ENCODE measurements around the gene BIRC2.

Gene BIRC2

DNA sequence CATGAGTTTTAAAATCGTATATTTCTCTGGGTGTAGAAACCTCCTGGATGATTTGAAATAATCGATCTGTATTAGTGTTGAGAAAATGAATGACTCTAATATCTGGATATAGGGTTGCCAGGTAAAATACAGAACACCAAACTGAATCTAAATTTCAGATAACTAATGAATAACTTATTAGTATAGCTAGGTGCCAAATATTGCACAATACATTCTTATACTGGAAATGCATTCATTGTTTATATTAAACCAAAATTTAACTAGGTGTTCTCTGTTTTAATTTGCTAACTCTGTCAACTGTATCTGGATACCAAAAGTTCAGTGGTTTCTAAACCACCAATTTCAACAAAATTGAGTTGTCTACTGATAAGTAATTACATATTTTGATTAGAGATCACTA is 32.2 kb upstream of the BIRC2 start (continued):
- no peak for TF ChIP-seq TRIM28 (IDR thresholded peaks at IDR 0.05; ENCODE audit: borderline replicate concordance, low read length)
- TF ChIP-seq ZNF423 (tag by site-specific recombination; IDR thresholded peaks at IDR 0.05) = no peak
- TF ChIP-seq ZSCAN16 (tag by site-specific recombination; IDR thresholded peaks at IDR 0.05) = no peak

DNA sequence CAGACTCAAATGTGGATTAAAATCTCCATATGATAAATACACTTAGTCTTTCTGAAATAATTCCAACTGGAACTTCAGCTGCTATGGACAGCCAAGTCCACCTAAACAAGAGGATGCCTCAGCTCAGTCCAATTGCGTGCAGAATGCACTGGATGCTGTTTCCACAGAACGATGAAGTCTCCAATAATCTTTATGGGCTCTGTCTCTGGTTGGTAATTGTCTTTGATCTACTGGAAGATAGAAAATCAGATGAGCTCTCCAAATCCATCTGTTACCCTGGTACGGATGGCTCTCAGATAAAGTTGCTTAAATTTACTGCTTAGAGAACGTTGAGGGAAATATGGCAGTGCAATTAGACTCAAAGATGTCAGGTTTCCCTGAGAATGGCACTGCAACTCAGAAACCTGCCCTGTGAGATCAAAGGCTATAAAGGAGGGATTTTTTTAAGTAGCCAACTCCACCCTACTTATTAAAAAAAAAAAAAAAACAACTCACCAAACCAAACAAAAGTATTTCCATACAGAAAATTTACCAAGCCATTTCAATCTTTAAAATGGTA is 30.6 kb upstream of the BIRC2 start:
- no peak overlapping the region for H3K27ac ChIP-seq (ENCODE audit: extremely low read depth, low read depth, low read length)
- POLR2A ChIA-PET = no interaction called here
- H3K4me3 ChIP-seq (ENCODE audit: low read depth, low read length) = no peak overlapping the region
- H3K4me1 ChIP-seq (ENCODE audit: control insufficient read depth, insufficient read depth, low read length) = no peaks in the 10 kb centered on the region
- no peaks in the 10 kb centered on the region for H3K36me3 ChIP-seq (ENCODE audit: control insufficient read depth in 2 of 2, insufficient read depth in 1 of 2, low read length in 2 of 2)
- TF ChIP-seq ZNF433 (tag by site-specific recombination; IDR thresholded peaks at IDR 0.05; ENCODE audit: low read depth) (no peak), ZNF600 (tag by site-specific recombination; IDR thresholded peaks at IDR 0.05) (no peak), ZNF214 (tag by site-specific recombination; IDR thresholded peaks at IDR 0.05; ENCODE audit: borderline replicate concordance) (no peak), ZNF416 (tag by site-specific recombination; IDR thresholded peaks at IDR 0.05) (no peak), ZNF48 (tag by site-specific recombination; IDR thresholded peaks at IDR 0.05) (no peak), ZFP3 (tag by site-specific recombination; IDR thresholded peaks at IDR 0.05; ENCODE audit: low read depth) (no peak), GFI1B (tag by site-specific recombination; IDR thresholded peaks at IDR 0.05) (no peak), ZNF621 (tag by site-specific recombination; IDR thresholded peaks at IDR 0.05) (no peak), ZNF768 (tag by site-specific recombination; IDR thresholded peaks at IDR 0.05) (no peak), ZFP37 (tag by site-specific recombination; IDR thresholded peaks at IDR 0.05) (no peak), KLF16 (tag by site-specific recombination; IDR thresholded peaks at IDR 0.05) (no peak)
- TF ChIP-seq, protein P1, sequence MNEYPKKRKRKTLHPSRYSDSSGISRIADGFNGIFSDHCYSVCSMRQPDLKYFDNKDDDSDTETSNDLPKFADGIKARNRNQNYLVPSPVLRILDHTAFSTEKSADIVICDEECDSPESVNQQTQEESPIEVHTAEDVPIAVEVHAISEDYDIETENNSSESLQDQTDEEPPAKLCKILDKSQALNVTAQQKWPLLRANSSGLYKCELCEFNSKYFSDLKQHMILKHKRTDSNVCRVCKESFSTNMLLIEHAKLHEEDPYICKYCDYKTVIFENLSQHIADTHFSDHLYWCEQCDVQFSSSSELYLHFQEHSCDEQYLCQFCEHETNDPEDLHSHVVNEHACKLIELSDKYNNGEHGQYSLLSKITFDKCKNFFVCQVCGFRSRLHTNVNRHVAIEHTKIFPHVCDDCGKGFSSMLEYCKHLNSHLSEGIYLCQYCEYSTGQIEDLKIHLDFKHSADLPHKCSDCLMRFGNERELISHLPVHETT (tag by site-specific recombination; IDR thresholded peaks at IDR 0.05) = no peak
- TF ChIP-seq, protein P2, sequence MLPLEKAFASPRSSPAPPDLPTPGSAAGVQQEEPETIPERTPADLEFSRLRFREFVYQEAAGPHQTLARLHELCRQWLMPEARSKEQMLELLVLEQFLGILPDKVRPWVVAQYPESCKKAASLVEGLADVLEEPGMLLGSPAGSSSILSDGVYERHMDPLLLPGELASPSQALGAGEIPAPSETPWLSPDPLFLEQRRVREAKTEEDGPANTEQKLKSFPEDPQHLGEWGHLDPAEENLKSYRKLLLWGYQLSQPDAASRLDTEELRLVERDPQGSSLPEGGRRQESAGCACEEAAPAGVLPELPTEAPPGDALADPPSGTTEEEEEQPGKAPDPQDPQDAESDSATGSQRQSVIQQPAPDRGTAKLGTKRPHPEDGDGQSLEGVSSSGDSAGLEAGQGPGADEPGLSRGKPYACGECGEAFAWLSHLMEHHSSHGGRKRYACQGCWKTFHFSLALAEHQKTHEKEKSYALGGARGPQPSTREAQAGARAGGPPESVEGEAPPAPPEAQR (tag by site-specific recombination; IDR thresholded peaks at IDR 0.05) = no peak
- H3K9me3 ChIP-seq (ENCODE audit: control insufficient read depth, insufficient read depth, low read depth, low read length) = no peaks in the 10 kb centered on the region
- CTCF ChIA-PET = interaction anchor here (1.1 to 1.5 kb wide), 4 partner anchors 10 to 29 kb away, joined by 3 to 6 read pairs (median 3); no protein-coding TSS in a partner anchor

DNA sequence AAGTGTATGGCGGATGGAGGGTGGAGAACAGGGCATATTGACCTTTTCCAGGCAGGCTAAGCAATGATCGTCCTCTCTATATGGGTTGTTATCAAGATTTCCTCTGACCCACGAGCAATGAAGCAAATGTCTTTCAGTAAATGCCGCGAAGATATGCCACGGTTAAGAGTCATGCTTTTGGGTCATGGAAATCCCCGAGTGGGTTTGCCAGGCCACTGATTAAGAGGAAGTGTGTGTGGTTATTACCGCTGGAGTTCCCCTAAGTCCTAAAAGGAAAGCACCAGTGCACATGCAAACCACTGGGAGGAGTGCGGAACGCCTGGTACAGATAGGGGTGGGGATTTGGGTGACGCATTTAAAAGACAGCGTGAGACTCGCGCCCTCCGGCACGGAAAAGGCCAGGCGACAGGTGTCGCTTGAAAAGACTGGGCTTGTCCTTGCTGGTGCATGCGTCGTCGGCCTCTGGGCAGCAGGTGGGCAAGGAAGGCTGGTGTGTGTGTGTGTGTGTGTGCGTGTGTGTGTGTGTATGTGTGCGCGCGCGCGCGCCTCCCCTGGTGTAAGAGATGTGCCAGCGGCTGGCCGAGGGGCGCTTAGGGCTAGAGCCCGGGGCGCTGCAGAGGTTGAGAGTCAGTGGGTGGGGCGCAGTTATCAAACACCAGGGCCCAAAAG is 29.8 kb upstream of the BIRC2 start, which contains the start of gene BIRC3:
Gene BIRC3, plus strand, starts transcription at position 386 of the 669 bp plus-strand sequence. CDS start 7,026 bp downstream, outside the sequence.
- CTCF ChIA-PET = interaction anchor here (1.1 to 1.6 kb wide), 3 partner anchors 11 to 30 kb away, joined by 3 to 11 read pairs (median 6); no protein-coding TSS in a partner anchor
- H3K36me3 ChIP-seq (ENCODE audit: control insufficient read depth in 2 of 2, insufficient read depth in 1 of 2, low read length in 2 of 2) = no peaks in the 10 kb centered on the region
- no peaks in the 10 kb centered on the region for H3K9me3 ChIP-seq (ENCODE audit: control insufficient read depth, insufficient read depth, low read depth, low read length)
- no peaks in the 10 kb centered on the region for H3K4me1 ChIP-seq (ENCODE audit: control insufficient read depth, insufficient read depth, low read length)
- H3K27ac ChIP-seq (ENCODE audit: extremely low read depth, low read depth, low read length) = no peak within 1 kb of the TSS
- POLR2A ChIA-PET = no interaction called here
- peak within 1 kb of the TSS; percentile 48 for H3K4me3 ChIP-seq (ENCODE audit: low read depth, low read length)
- TF ChIP-seq ZNF670 (tag by site-specific recombination; IDR thresholded peaks at IDR 0.05; ENCODE audit: low read depth) = no peak
- TF ChIP-seq, protein P3, sequence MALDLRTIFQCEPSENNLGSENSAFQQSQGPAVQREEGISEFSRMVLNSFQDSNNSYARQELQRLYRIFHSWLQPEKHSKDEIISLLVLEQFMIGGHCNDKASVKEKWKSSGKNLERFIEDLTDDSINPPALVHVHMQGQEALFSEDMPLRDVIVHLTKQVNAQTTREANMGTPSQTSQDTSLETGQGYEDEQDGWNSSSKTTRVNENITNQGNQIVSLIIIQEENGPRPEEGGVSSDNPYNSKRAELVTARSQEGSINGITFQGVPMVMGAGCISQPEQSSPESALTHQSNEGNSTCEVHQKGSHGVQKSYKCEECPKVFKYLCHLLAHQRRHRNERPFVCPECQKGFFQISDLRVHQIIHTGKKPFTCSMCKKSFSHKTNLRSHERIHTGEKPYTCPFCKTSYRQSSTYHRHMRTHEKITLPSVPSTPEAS (tag by site-specific recombination; IDR thresholded peaks at IDR 0.05) = peak; percentile 96
- no peak for TF ChIP-seq ZNF112 (tag by site-specific recombination; IDR thresholded peaks at IDR 0.05)
- TF ChIP-seq ZNF623 (tag by site-specific recombination; IDR thresholded peaks at IDR 0.05) = 0 out of 2 replicates have a peak, but pooled peaks have one; percentile 13
- TF ChIP-seq ZNF600 (tag by site-specific recombination; IDR thresholded peaks at IDR 0.05) = peak; percentile 84; the same call in 1 of the 2 replicates
- TF ChIP-seq ZFP37 (tag by site-specific recombination; IDR thresholded peaks at IDR 0.05) = peak; percentile 75
- peak; percentile 38 for TF ChIP-seq SP3 (tag by site-specific recombination; IDR thresholded peaks at IDR 0.05)
- TF ChIP-seq KLF9 (tag by site-specific recombination; IDR thresholded peaks at IDR 0.05; ENCODE audit: low read depth) = peak; percentile 57
- TF ChIP-seq SCRT1 (tag by site-specific recombination; IDR thresholded peaks at IDR 0.05; ENCODE audit: borderline replicate concordance) = peak; percentile 100
- TF ChIP-seq ZNF510 (tag by site-specific recombination; IDR thresholded peaks at IDR 0.05; ENCODE audit: insufficient replicate concordance) = no peak
- no peak for TF ChIP-seq ZNF596 (tag by site-specific recombination; IDR thresholded peaks at IDR 0.05)
- TF ChIP-seq, protein P4, sequence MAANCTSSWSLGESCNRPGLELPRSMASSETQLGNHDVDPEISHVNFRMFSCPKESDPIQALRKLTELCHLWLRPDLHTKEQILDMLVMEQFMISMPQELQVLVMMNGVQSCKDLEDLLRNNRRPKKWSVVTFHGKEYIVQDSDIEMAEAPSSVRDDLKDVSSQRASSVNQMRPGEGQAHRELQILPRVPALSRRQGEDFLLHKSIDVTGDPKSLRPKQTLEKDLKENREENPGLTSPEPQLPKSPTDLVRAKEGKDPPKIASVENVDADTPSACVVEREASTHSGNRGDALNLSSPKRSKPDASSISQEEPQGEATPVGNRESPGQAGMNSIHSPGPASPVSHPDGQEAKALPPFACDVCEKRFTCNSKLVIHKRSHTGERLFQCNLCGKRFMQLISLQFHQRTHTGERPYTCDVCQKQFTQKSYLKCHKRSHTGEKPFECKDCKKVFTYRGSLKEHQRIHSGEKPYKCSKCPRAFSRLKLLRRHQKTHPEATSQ (tag by site-specific recombination; IDR thresholded peaks at IDR 0.05) = no peak
- TF ChIP-seq ZNF416 (tag by site-specific recombination; IDR thresholded peaks at IDR 0.05) = no peak
